ENCODE data around the gene DROSHA. TPM values are rescaled to one million over a fixed set of nuclear protein-coding genes. Genes with fewer than 3 reads are reported as not detected.

The DROSHA gene
- polyA plus RNA-seq, 3 donors, result 2.2 to 12.6 (median 7.6) TPM

- WGBS (ENCODE audit: insufficient coverage), result no CpG with 5 or more reads among the region's 3 CpGs
- TF ChIP-seq CTCF (IDR thresholded peaks at IDR 0.05), result no peak
- H3K27ac ChIP-seq (ENCODE audit: low read depth in 1 of 2, low read length in 2 of 2), result no peak overlapping the region
- H3K36me3 ChIP-seq (replicated peaks in 1 of 2; ENCODE audit: control insufficient read depth in 1 of 2, insufficient read depth in 2 of 2, low read length in 2 of 2), result peaks cover 8 to 56% of the 10 kb centered on the region in 2 donors
- H3K4me2 ChIP-seq (replicated peaks; ENCODE audit: extremely low read depth, low read length, poor library complexity, severe bottlenecking), result no peak overlapping the region
- Mint-ChIP-seq H3K27me3 (ENCODE audit: low read depth in 3 of 3) (peaks cover 0 to under 1% (median 0%) of the 10 kb centered on the region in 3 donors), H3K9me3 (no peaks in the 10 kb centered on the region), H3K36me3 (peaks cover 59 to 65% of the 10 kb centered on the region in 2 donors), H3K4me1 (no peaks in the 10 kb centered on the region), H3K27ac (no peak overlapping the region), H3K4me3 (no peak overlapping the region)
- H3K4me3 ChIP-seq (replicated peaks in 1 of 3; ENCODE audit: low read depth in 2 of 3, low read length in 3 of 3), result no peak overlapping the region
- no peaks in the 10 kb centered on the region for H3K9me3 ChIP-seq (replicated peaks in 1 of 2; ENCODE audit: control insufficient read depth in 1 of 2, insufficient read depth in 1 of 2, low read length in 2 of 2)
- H4K20me1 ChIP-seq (ENCODE audit: insufficient read depth, low read length), result no peaks in the 10 kb centered on the region
- H3K27me3 ChIP-seq (ENCODE audit: control insufficient read depth in 2 of 2, insufficient read depth in 2 of 2, low read length in 2 of 2), result no peaks in the 10 kb centered on the region
- DNase-seq, result no peak
- no peak overlapping the region for H3K9ac ChIP-seq (ENCODE audit: insufficient read depth, low read length, poor library complexity, severe bottlenecking)
- H2AFZ ChIP-seq (ENCODE audit: insufficient read depth, low read depth, low read length, poor library complexity, severe bottlenecking), result no peak overlapping the region
- intact Hi-C loops (cut with micrococcal nuclease), result no loop called here
- no peaks in the 10 kb centered on the region for H3K79me2 ChIP-seq (ENCODE audit: insufficient read depth, low read length)
- H3K4me1 ChIP-seq (ENCODE audit: control insufficient read depth in 1 of 2, insufficient read depth in 2 of 2, low read length in 2 of 2), result no peaks in the 10 kb centered on the region
Observed at GRCh38 chr5:31443572-31443971, 88.3 kb downstream of the DROSHA start.

GRCh38 chr5:31442058-31442745, 89.7 kb downstream of the DROSHA start:
- Histone ChIP-seq H3K9me3 (replicated peaks in 1 of 2; ENCODE audit: control insufficient read depth in 1 of 2, insufficient read depth in 1 of 2, low read length in 2 of 2) (no peaks in the 10 kb centered on the region), H3K27ac (ENCODE audit: low read depth in 1 of 2, low read length in 2 of 2) (no peak overlapping the region), H3K4me1 (ENCODE audit: control insufficient read depth in 1 of 2, insufficient read depth in 2 of 2, low read length in 2 of 2) (no peaks in the 10 kb centered on the region), H3K79me2 (ENCODE audit: insufficient read depth, low read length) (no peaks in the 10 kb centered on the region), H3K4me3 (replicated peaks in 1 of 3; ENCODE audit: low read depth in 2 of 3, low read length in 3 of 3) (no peak overlapping the region), H2AFZ (ENCODE audit: insufficient read depth, low read depth, low read length, poor library complexity, severe bottlenecking) (no peak overlapping the region), H3K27me3 (ENCODE audit: control insufficient read depth in 2 of 2, insufficient read depth in 2 of 2, low read length in 2 of 2) (no peaks in the 10 kb centered on the region), H4K20me1 (ENCODE audit: insufficient read depth, low read length) (no peaks in the 10 kb centered on the region), H3K36me3 (replicated peaks in 1 of 2; ENCODE audit: control insufficient read depth in 1 of 2, insufficient read depth in 2 of 2, low read length in 2 of 2) (peaks cover 10 to 50% of the 10 kb centered on the region in 2 donors), H3K9ac (ENCODE audit: insufficient read depth, low read length, poor library complexity, severe bottlenecking) (no peak overlapping the region), H3K4me2 (replicated peaks; ENCODE audit: extremely low read depth, low read length, poor library complexity, severe bottlenecking) (no peak overlapping the region)
- Mint-ChIP-seq H3K4me1 (no peaks in the 10 kb centered on the region), H3K9me3 (no peaks in the 10 kb centered on the region), H3K27me3 (ENCODE audit: low read depth in 3 of 3) (peaks cover 0 to 2% (median 0%) of the 10 kb centered on the region in 3 donors), H3K4me3 (no peak overlapping the region), H3K27ac (no peak overlapping the region), H3K36me3 (peaks cover 51 to 60% of the 10 kb centered on the region in 2 donors)
- intact Hi-C loops (cut with micrococcal nuclease), result no loop called here
- TF ChIP-seq CTCF (IDR thresholded peaks at IDR 0.05), result no peak
- 100% methylated on average over 1 of the region's 3 CpGs for WGBS (ENCODE audit: insufficient coverage)
- DNase-seq, result no peak
